ENCODE measurements around the gene IFNGR2. TPM values are rescaled to one million over a fixed set of nuclear protein-coding genes. Genes with fewer than 3 reads are reported as not detected.

The IFNGR2 gene, protein sequence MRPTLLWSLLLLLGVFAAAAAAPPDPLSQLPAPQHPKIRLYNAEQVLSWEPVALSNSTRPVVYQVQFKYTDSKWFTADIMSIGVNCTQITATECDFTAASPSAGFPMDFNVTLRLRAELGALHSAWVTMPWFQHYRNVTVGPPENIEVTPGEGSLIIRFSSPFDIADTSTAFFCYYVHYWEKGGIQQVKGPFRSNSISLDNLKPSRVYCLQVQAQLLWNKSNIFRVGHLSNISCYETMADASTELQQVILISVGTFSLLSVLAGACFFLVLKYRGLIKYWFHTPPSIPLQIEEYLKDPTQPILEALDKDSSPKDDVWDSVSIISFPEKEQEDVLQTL
- total RNA-seq (2022; extraction: Qiagen RNA extraction; ENCODE audit: low read depth): 54.5 to 65.5 TPM (median 61.4 TPM) in 5 replicates

DNA sequence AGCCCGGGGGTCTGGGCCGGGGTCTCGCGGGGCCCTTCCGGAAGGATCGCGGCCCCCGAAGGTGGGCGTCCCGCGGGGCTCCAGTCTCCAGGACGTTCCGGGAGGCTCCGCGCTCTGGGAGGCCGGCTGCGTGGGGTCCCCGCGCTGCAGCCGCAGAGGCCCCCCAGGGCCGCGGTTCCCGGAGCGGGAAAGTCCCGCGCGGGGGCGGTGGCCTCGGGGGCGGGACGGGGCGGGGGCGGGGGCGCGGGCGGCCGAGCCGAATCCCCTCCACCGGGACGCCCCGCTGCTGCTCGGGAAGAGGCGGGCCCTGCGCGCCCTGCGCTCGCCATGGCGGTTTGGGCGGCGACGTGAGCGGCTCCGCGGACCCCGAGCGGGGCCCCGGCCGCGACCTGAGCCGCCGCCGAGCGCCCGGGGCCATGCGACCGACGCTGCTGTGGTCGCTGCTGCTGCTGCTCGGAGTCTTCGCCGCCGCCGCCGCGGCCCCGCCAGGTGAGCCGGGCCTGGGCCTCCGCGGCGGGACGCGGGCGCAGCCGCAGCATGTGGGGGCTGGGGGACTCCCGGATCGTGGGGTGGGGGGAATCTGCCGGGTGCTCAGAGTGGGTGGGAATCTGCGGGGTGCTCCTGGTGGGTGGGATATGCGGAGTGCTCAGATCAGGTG is at the start of gene IFNGR2:
IFNGR2 (plus strand) TSS at position 286 of the 658 bp plus-strand sequence; CDS start at position 417, 131 bp downstream.

DNA sequence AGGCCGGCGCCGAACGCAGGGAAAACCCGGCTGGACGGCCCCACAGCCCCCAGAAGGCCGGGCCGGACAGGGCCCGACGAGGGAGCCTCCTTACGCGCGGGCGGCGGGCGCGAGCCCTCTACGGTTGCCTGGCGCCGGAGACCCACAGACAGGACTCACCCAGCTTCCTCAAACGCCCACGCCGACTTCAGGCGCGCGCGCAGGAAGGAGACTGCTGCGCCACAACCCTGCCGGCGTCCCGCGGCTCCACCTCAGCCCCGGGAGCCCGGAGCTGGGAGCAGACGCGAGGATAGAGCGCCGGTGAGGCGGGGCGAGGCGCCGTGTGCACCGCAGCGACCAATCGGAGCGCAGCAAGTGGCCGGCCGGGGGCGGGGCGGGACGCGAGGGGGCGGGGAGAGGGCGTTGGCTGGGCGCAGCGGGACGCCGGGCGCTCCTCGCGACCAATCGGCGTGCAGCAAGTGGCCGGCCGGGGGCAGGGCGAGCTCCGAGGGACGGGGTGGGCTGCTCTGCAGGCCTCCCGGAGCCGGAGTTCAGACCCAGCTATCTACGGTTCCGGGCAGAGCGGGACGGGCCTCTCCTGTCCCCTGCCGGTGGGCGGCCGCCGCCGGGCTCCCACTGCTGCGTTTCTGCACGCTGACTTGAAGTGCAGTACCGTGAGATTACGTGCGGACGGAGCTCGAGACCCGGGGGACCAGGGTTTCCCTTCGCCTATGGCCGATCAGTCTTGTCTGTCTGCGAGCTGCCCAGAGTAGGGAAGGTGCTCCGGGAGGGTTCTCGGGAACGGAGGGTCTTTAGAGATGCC is 76.7 kb downstream of the IFNGR2 start, which contains the start of gene TMEM50B:
TMEM50B (minus strand) TSS at position 296 of the 802 bp plus-strand sequence. CDS start 11,089 bp downstream, outside the sequence.

Other genes starting within 250 kb of the IFNGR2 start
- 11.9 to 23.1 TPM (median 17.1 TPM) in 5 replicates for gene IFNAR2, start 173.5 kb upstream of the IFNGR2 start, total RNA-seq (2022; extraction: Qiagen RNA extraction; ENCODE audit: low read depth)
- 16.4 to 19.4 TPM (median 17.8 TPM) in 5 replicates for gene IL10RB, start 137.0 kb upstream of the IFNGR2 start, total RNA-seq (2022; extraction: Qiagen RNA extraction; ENCODE audit: low read depth)
- 10.3 to 25.3 TPM (median 18.9 TPM) in 5 replicates for gene IFNAR1, start 78.4 kb upstream of the IFNGR2 start, total RNA-seq (2022; extraction: Qiagen RNA extraction; ENCODE audit: low read depth)
- gene TMEM50B, start 76.6 kb downstream of the IFNGR2 start, total RNA-seq (2022; extraction: Qiagen RNA extraction; ENCODE audit: low read depth): 6.2 to 12.3 TPM (median 10.1 TPM) in 5 replicates
- gene DNAJC28, start 88.3 kb downstream of the IFNGR2 start, total RNA-seq (2022; extraction: Qiagen RNA extraction; ENCODE audit: low read depth): 0.25 to 0.57 TPM (median 0.30 TPM) in 4 of 5 replicates, not detected in the other
- 59.7 to 70.0 TPM (median 64.9 TPM) in 5 replicates for gene GART, start 138.7 kb downstream of the IFNGR2 start, total RNA-seq (2022; extraction: Qiagen RNA extraction; ENCODE audit: low read depth)
- 66.7 to 119 TPM (median 86.2 TPM) in 5 replicates for gene SON, start 139.6 kb downstream of the IFNGR2 start, total RNA-seq (2022; extraction: Qiagen RNA extraction; ENCODE audit: low read depth)
- 13.1 to 21.3 TPM (median 18.5 TPM) in 5 replicates for gene DONSON, start 185.3 kb downstream of the IFNGR2 start, total RNA-seq (2022; extraction: Qiagen RNA extraction; ENCODE audit: low read depth)
- gene CRYZL1, start 238.3 kb downstream of the IFNGR2 start, total RNA-seq (2022; extraction: Qiagen RNA extraction; ENCODE audit: low read depth): 10.2 to 14.7 TPM (median 14.1 TPM) in 5 replicates
- 14.2 to 18.7 TPM (median 16.0 TPM) in 5 replicates for gene ITSN1, start 239.1 kb downstream of the IFNGR2 start, total RNA-seq (2022; extraction: Qiagen RNA extraction; ENCODE audit: low read depth)